Hepatocyte (in vitro differentiated cells): Measurements from ENCODE around the gene AMBRA1. TPM values are rescaled to one million over a fixed set of nuclear protein-coding genes. Genes with fewer than 3 reads are reported as not detected.
"Not testable (repeated sequence)": the region's sequence is repeated elsewhere in the genome, so short reads cannot be mapped to it uniquely, and the experiment has no call there.

Experiments
- DNase-seq: peaks from one replicate; pipeline ENCODE4 v3.0.0-alpha.2; 2016; ENCODE audit warnings: low spot score
- H2AFZ ChIP-seq: fragments of 200-600 bp; sonication (generic); 2 replicates; pipeline ENCODE4 v1.6.0; 2016; ENCODE audit warnings: antibody characterized with exemption, mild to moderate bottlenecking
- H3K27ac ChIP-seq: fragments of 200-600 bp; sonication (generic); 2 replicates; pipeline ENCODE4 v1.5.1; 2016; ENCODE audit warnings: mild to moderate bottlenecking
- H3K27me3 ChIP-seq: fragments of 200-600 bp; sonication (generic); 2 replicates; pipeline ENCODE4 v1.6.1; 2016
- H3K36me3 ChIP-seq: fragments of 200-600 bp; sonication (generic); replicated peaks from 2 replicates; pipeline ENCODE4 v1.5.1; 2016; ENCODE audit warnings: low read depth; ENCODE audit not compliant: insufficient read depth
- H3K4me1 ChIP-seq: fragments of 200-600 bp; sonication (generic); 2 replicates; pipeline ENCODE4 v1.5.1; 2016; ENCODE audit warnings: mild to moderate bottlenecking, moderate library complexity; ENCODE audit not compliant: insufficient read depth
- H3K4me2 ChIP-seq: fragments of 200-600 bp; sonication (generic); 2 replicates; pipeline ENCODE4 v1.6.0; 2016
- H3K4me3 ChIP-seq: fragments of 200-600 bp; sonication (generic); 2 replicates; pipeline ENCODE4 v1.5.1; 2016; ENCODE audit warnings: mild to moderate bottlenecking
- H3K79me2 ChIP-seq: fragments of 200-600 bp; sonication (generic); 2 replicates; pipeline ENCODE4 v1.6.0; 2017; ENCODE audit warnings: mild to moderate bottlenecking
- H3K9me2 ChIP-seq: fragments of 200-600 bp; sonication (generic); replicated peaks from 2 replicates; pipeline ENCODE4 v1.6.0; 2017; ENCODE audit warnings: mild to moderate bottlenecking; ENCODE audit not compliant: insufficient read depth
- H3K9me3 ChIP-seq: fragments of 200-600 bp; sonication (generic); 2 replicates; pipeline ENCODE4 v1.5.1; 2016; ENCODE audit warnings: low read depth, mild to moderate bottlenecking
- H4K20me1 ChIP-seq: fragments of 200-600 bp; sonication (generic); 2 replicates; pipeline ENCODE4 v1.6.0; 2016; ENCODE audit warnings: mild to moderate bottlenecking; ENCODE audit not compliant: insufficient read depth, poor library complexity, severe bottlenecking
- EZH2 ChIP-seq: fragments of 200-600 bp; sonication (generic); IDR thresholded peaks from 2 replicates; pipeline ENCODE4 v1.6.1; 2016; ENCODE audit warnings: antibody characterized with exemption, mild to moderate bottlenecking, borderline replicate concordance
- EZH2phosphoT487 ChIP-seq: fragments of 200-600 bp; sonication (generic); IDR thresholded peaks from one replicate; pipeline ENCODE4 v1.6.1; 2018; ENCODE audit warnings: antibody characterized with exemption, mild to moderate bottlenecking, low read depth, moderate library complexity; ENCODE audit not compliant: unreplicated experiment, severe bottlenecking
- WGBS: methylation state at CpG from one replicate; pipeline ENCODE4 v1.1.6; 2016; ENCODE audit warnings: low lambda C conversion rate; ENCODE audit errors: missing lambda C conversion rate; 5-methylcytosine and 5-hydroxymethylcytosine counted together
- polyA plus RNA-seq: library from polyadenylated mRNA; unstranded; fragments of >200 nt; fragmentation: Nextera tagmentation; extraction: Ambion mirVana; gene quantifications from 2 replicates; pipeline ENCODE4 v1.2.1, GENCODE V29; 2016
- total RNA-seq: library from RNA; depleted of rRNA; stranded (reverse); fragments of >200 nt; gene quantifications from 2 replicates; pipeline ENCODE4 v1.2.3, GENCODE V29; 2014
- TF ChIP-seq, protein P1 (sequence below): fragments of 200-600 bp; sonication (generic); IDR thresholded peaks from 2 replicates; pipeline ENCODE4 v1.5.1; 2016; ENCODE audit warnings: antibody characterized with exemption, mild to moderate bottlenecking; ENCODE audit not compliant: poor library complexity

AMBRA1 gene
- total and polyA plus RNA-seq, 2 experiments from 2014 or later: 7.2 to 31.2 TPM

DNA sequence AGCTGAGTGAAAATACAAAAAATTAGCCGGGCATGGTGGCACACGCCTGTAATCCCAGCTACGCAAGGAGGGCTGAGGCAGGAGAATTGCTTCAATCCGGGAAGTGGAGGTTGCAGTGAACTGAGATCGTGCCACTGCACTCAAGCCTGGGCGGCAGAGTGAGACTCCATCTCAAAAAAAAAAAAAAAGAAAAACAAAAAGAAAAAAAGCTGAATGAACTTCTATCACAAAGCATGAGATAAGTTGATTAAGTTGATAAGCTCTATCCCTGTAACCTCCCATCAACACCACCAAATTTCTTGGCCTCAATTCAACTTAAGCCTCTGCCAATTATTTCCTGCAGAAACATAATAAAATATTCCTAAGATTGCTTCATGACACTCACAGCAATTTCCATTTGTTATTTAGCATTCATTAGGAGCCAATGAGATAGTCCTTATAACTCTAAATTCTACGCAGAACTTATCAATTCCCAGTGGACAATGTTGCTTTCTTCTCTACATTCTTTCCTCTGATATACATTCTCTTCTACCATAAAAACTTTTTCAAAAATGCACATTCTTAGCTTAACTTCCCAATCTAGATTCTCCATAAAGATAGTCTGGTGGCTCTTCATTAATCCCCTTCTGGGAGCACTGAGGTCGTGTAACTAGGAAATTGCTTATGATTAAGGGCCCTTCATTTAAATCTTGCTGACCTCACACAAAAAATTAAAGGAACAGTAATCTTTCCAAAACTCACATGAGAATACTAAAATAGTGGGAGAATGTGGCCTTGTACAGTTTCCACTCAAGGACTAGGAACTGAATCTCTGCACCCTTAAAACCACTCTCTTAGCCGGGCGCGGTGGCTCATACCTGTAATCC is 2.9 kb downstream of the AMBRA1 start:
- no peak overlapping the region for H3K4me3 ChIP-seq
- no peaks in the 10 kb centered on the region for H3K36me3 ChIP-seq
- H3K9me2 ChIP-seq: no peaks in the 10 kb centered on the region
- peaks cover 78% of the 10 kb centered on the region for H3K79me2 ChIP-seq
- no peaks in the 10 kb centered on the region for H3K27me3 ChIP-seq
- peaks cover 17% of the 10 kb centered on the region for H3K4me1 ChIP-seq
- DNase-seq: no peak
- H3K9me3 ChIP-seq: no peaks in the 10 kb centered on the region
- H4K20me1 ChIP-seq: peaks cover 60% of the 10 kb centered on the region
- TF ChIP-seq EZH2phosphoT487 (no peak), EZH2 (no peak)
- TF ChIP-seq, protein P1, sequence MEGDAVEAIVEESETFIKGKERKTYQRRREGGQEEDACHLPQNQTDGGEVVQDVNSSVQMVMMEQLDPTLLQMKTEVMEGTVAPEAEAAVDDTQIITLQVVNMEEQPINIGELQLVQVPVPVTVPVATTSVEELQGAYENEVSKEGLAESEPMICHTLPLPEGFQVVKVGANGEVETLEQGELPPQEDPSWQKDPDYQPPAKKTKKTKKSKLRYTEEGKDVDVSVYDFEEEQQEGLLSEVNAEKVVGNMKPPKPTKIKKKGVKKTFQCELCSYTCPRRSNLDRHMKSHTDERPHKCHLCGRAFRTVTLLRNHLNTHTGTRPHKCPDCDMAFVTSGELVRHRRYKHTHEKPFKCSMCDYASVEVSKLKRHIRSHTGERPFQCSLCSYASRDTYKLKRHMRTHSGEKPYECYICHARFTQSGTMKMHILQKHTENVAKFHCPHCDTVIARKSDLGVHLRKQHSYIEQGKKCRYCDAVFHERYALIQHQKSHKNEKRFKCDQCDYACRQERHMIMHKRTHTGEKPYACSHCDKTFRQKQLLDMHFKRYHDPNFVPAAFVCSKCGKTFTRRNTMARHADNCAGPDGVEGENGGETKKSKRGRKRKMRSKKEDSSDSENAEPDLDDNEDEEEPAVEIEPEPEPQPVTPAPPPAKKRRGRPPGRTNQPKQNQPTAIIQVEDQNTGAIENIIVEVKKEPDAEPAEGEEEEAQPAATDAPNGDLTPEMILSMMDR: no peak
- 76% methylated on average over 11 of the region's 11 CpGs for WGBS
- no peak overlapping the region for H3K27ac ChIP-seq
- H3K4me2 ChIP-seq: peak overlapping the region; percentile 80
- H2AFZ ChIP-seq: no peak overlapping the region

DNA sequence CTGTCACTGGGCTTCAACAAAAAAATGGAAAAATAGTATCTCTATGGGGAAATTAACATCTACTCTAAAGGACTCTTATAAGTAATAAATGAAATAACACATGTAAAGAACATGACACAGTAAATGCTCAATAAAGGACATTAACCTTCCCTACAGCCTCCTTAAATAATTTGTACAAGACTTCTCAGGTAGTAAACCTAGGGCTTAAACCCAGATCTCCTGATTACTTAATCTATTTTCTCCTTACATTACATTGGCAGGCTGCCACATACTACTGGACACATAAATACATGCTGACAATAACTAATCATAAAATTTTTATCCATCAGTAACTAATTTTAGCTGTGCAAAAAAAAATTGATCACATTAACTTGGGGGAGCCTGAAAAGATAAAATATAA is 4.9 kb downstream of the AMBRA1 start:
- DNase-seq: no peak
- no peak overlapping the region for H3K4me3 ChIP-seq
- no peaks in the 10 kb centered on the region for H3K36me3 ChIP-seq
- H3K9me3 ChIP-seq: no peaks in the 10 kb centered on the region
- peaks cover 60% of the 10 kb centered on the region for H4K20me1 ChIP-seq
- no peak overlapping the region for H3K4me2 ChIP-seq
- H3K9me2 ChIP-seq: no peaks in the 10 kb centered on the region
- TF ChIP-seq, protein P1: no peak
- no peak for TF ChIP-seq EZH2phosphoT487
- TF ChIP-seq EZH2: no peak
- peaks cover 93% of the 10 kb centered on the region for H3K79me2 ChIP-seq
- no peaks in the 10 kb centered on the region for H3K27me3 ChIP-seq
- H2AFZ ChIP-seq: no peak overlapping the region
- H3K27ac ChIP-seq: no peak overlapping the region
- peaks cover 17% of the 10 kb centered on the region for H3K4me1 ChIP-seq

DNA sequence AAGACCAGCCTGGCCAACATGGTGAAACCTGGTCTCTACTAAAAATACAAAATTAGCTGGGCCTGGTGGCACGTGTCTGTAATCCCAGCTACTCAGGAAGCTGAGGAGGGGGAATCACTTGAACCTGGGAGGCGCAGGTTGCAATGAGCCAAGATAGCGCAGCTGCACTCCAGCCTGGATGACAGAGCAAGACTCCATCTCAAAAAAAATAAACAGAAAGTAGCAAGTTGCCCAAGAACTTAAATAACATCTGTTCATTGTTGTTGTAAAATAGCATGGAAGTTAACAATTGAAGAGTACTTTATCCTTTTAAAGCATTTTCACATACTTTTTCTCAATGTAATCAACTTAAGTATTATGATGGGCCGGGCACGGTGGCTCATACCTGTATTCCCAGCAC is 5.7 kb downstream of the AMBRA1 start:
- Histone ChIP-seq H3K27ac (no peak overlapping the region), H3K9me2 (no peaks in the 10 kb centered on the region), H3K36me3 (no peaks in the 10 kb centered on the region), H3K27me3 (no peaks in the 10 kb centered on the region), H3K79me2 (peaks cover 87% of the 10 kb centered on the region), H3K4me3 (no peak overlapping the region), H2AFZ (no peak overlapping the region), H3K9me3 (no peaks in the 10 kb centered on the region), H4K20me1 (peaks cover 60% of the 10 kb centered on the region), H3K4me2 (no peak overlapping the region), H3K4me1 (peaks cover 17% of the 10 kb centered on the region)
- TF ChIP-seq, protein P1: no peak
- TF ChIP-seq EZH2: no peak
- TF ChIP-seq EZH2phosphoT487: no peak
- no peak for DNase-seq
- 87% methylated on average over 5 of the region's 5 CpGs for WGBS

DNA sequence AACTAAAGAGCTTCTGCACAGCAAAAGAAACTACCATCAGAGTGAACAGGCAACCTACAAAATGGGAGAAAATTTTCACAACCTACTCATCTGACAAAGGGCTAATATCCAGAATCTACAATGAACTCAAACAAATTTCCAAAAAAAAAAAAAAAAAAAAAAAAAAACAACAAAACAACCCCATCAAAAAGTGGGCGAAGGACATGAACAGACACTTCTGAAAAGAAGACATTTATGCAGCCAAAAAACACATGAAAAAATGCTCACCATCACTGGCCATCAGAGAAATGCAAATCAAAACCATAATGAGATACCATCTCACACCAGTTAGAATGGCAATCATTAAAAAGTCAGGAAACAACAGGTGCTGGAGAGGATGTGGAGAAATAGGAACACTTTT is 10.3 kb downstream of the AMBRA1 start:
- not testable (repeated sequence) for H3K4me3 ChIP-seq, H3K27me3 ChIP-seq, H3K4me1 ChIP-seq, H3K4me2 ChIP-seq, H3K9me3 ChIP-seq, H3K9me2 ChIP-seq, H3K36me3 ChIP-seq, DNase-seq, H3K27ac ChIP-seq, H2AFZ ChIP-seq
- H4K20me1 ChIP-seq: peaks cover 45% of the 10 kb centered on the region
- peaks cover 82% of the 10 kb centered on the region for H3K79me2 ChIP-seq
- WGBS: 100% methylated on average over 1 of the region's 1 CpG
